Adrenal gland (tissue), 5 donors: ENCODE results near the gene PNMA3.

ENCODE experiments used
- CTCF ChIP-seq, 6 experiments: fragments of 450-650 bp in 4 of 6; fragments of 200-600 bp in 2 of 6; sonication (generic) in 1 of 6; IDR thresholded peaks; 1 replicate in 5 of 6; 2 replicates in 1 of 6; pipeline versions ENCODE4 v1.5.1 to v1.8.0; 2016 to 2021; ENCODE audit warnings: antibody characterized with exemption in 6 of 6, mild to moderate bottlenecking in 2 of 6, moderate library complexity in 1 of 6
- POLR2A ChIP-seq, 2 donors: fragments of 450-650 bp; IDR thresholded peaks; one replicate each; pipeline ENCODE4 v1.6.1; 2017; ENCODE audit warnings: antibody characterized with exemption in 2 of 2, mild to moderate bottlenecking in 2 of 2, moderate library complexity in 1 of 2
- donor health status: DM: no; HTN: no; CAD: no.

GRCh38 chrX:153061732-153062131 lies 5.5 kb downstream of the PNMA3 start:
- TF ChIP-seq POLR2A (IDR thresholded peaks at IDR 0.05) (no peak), CTCF (IDR thresholded peaks at IDR 0.05) (no peak)
